ENCODE results near the gene ACAD9.
"Not testable (repeated sequence)": the region's sequence is repeated elsewhere in the genome, so short reads cannot be mapped to it uniquely, and the experiment has no call there.

DNA sequence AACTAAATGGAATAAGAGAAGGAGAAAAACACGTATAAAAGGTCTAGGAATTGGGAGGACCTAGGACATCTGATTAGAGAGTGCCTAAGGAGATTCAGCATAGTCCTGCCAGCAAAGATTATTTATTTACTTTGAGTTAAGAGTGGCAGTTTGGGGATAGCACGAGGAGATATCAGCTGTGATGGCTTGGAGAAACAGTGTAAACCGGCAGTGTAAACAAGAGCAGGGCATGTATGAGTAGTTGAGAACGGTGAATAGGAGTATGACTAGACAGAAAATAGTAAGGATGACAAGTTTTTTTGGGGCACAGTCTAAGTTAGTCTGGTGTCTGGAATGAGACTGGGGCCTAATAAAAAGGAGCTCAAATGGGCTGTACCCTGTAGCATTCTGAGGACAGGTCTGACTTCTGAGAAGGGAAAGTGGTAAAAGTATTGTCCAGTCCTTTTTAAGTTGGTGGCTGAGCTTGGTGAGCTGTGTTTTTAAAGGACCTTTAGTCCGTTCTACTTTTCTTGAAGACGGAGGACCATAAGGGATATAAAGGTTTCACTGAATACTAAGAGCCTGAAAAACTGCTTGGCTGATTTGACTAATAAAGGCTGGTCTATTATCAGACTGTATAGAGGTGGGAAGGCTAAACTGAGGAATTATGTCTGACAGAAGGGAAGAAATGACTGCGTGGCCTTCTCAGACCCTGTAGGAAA is 49.3 kb upstream of the ACAD9 start:
- TF ChIP-seq, protein P1, sequence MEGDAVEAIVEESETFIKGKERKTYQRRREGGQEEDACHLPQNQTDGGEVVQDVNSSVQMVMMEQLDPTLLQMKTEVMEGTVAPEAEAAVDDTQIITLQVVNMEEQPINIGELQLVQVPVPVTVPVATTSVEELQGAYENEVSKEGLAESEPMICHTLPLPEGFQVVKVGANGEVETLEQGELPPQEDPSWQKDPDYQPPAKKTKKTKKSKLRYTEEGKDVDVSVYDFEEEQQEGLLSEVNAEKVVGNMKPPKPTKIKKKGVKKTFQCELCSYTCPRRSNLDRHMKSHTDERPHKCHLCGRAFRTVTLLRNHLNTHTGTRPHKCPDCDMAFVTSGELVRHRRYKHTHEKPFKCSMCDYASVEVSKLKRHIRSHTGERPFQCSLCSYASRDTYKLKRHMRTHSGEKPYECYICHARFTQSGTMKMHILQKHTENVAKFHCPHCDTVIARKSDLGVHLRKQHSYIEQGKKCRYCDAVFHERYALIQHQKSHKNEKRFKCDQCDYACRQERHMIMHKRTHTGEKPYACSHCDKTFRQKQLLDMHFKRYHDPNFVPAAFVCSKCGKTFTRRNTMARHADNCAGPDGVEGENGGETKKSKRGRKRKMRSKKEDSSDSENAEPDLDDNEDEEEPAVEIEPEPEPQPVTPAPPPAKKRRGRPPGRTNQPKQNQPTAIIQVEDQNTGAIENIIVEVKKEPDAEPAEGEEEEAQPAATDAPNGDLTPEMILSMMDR (IDR thresholded peaks at IDR 0.05): not testable (repeated sequence)
- not testable (repeated sequence) for TF ChIP-seq POLR2A (IDR thresholded peaks at IDR 0.05)
